ENCODE measurements around the gene LIG4. TPM values are rescaled to one million over a fixed set of nuclear protein-coding genes. Genes with fewer than 3 reads are reported as not detected.

The LIG4 gene
- polyA plus RNA-seq, 2 of the 4 experiments (the other 2 are of a cell fraction), result 7.5 to 10.0 TPM

- TF ChIP-seq ZNF302 (CRISPR knock-in tag; IDR thresholded peaks at IDR 0.05) (no peak), EHF (CRISPR knock-in tag; IDR thresholded peaks at IDR 0.05) (no peak), MAFK (IDR thresholded peaks at IDR 0.05; ENCODE audit: partially characterized antibody) (no peak), HOXA7 (CRISPR knock-in tag; IDR thresholded peaks at IDR 0.05) (no peak)
Observed at GRCh38 chr13:108166078-108166477, 49.3 kb downstream of the LIG4 start (continued).

DNA sequence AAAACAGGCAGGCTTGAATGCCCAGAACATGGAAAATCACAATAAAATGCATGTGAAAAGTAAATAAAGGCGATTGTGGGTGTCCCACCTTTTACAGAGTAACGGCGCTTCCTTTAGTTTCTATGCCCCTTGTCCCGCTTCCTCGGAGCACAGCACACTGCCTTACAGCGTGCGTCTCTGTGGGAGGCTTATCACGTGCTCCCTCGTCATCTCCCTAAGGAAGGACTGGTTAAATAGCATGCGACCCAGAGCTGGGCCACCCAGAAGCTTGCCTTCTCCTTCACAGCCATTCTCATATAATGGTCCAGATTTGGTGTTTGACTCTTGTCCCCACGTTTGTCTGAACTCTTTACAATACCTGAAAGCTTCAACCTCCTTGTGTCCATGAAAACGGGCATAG lies 56.6 kb downstream of the LIG4 start:
- FAIRE-seq (no peak), ATAC-seq (no peak), DNase-seq (ENCODE audit: low read depth in 1 of 2, low spot score in 1 of 2) (no peak)
- TF ChIP-seq SREBF2 (IDR thresholded peaks at IDR 0.05), result no peak
- no peak for TF ChIP-seq MAX (IDR thresholded peaks at IDR 0.05)
- TF ChIP-seq HEYL (CRISPR knock-in tag; IDR thresholded peaks at IDR 0.05), result no peak
- no peak for TF ChIP-seq HES2 (IDR thresholded peaks at IDR 0.05)
- TF ChIP-seq FOSB (CRISPR knock-in tag; IDR thresholded peaks at IDR 0.05), result no peak
- TF ChIP-seq, protein P1, sequence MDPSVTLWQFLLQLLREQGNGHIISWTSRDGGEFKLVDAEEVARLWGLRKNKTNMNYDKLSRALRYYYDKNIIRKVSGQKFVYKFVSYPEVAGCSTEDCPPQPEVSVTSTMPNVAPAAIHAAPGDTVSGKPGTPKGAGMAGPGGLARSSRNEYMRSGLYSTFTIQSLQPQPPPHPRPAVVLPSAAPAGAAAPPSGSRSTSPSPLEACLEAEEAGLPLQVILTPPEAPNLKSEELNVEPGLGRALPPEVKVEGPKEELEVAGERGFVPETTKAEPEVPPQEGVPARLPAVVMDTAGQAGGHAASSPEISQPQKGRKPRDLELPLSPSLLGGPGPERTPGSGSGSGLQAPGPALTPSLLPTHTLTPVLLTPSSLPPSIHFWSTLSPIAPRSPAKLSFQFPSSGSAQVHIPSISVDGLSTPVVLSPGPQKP (IDR thresholded peaks at IDR 0.05; ENCODE audit: low read depth, low read length), result no peak
- TF ChIP-seq RAD21 (conservative IDR thresholded peaks at IDR 0.05 in 1 of 2, IDR thresholded peaks at IDR 0.05 in 1 of 2), result no peak
- no peak for TF ChIP-seq KDM5A (IDR thresholded peaks at IDR 0.05)
- no peak for TF ChIP-seq REST (IDR thresholded peaks at IDR 0.05)
- TF ChIP-seq E2F6 (IDR thresholded peaks at IDR 0.05; ENCODE audit: borderline replicate concordance, low read depth), result no peak
- no peak for TF ChIP-seq JUN (IDR thresholded peaks at IDR 0.05)
- TF ChIP-seq ZFP36 (IDR thresholded peaks at IDR 0.05; ENCODE audit: borderline replicate concordance, partially characterized antibody), result no peak
- TF ChIP-seq HOXB13 (CRISPR knock-in tag; IDR thresholded peaks at IDR 0.05; ENCODE audit: low read depth), result no peak
- TF ChIP-seq CHD2 (IDR thresholded peaks at IDR 0.05; ENCODE audit: low read length, partially characterized antibody), result no peak
- TF ChIP-seq CBX2 (IDR thresholded peaks at IDR 0.05; ENCODE audit: borderline replicate concordance, low read depth), result no peak
- H3K4me3 ChIP-seq, result no peak overlapping the region
- no peaks in the 10 kb centered on the region for H3K9me3 ChIP-seq
- H3K4me1 ChIP-seq, result no peaks in the 10 kb centered on the region
- ChIA-PET POLR2A (no interaction called here), CTCF (no interaction called here)
- H3K4me2 ChIP-seq, result no peak overlapping the region
- no peak overlapping the region for H3K27ac ChIP-seq
- 47% methylated on average over 12 of the region's 12 CpGs for WGBS (ENCODE audit: missing lambda C conversion rate)

Other genes with a start within 250 kb of the LIG4 start
- 6.7 and 9.7 TPM in 2 replicates for gene ABHD13, start 2.9 kb upstream of the LIG4 start, polyA plus RNA-seq (2011; rRNA removed)
- gene ABHD13, start 2.9 kb upstream of the LIG4 start, polyA plus RNA-seq (2017; fragmentation: RNase III; extraction: RNeasy Plus Mini Kit Qiagen cat#74134 plus additional on column Dnase treatment), result 4.7 to 5.7 TPM (median 5.7 TPM) in 3 replicates
- gene TNFSF13B, start 54.2 kb upstream of the LIG4 start, polyA plus RNA-seq (2011; rRNA removed), result 0.22 and 0.32 TPM in 2 replicates
- 0.05 to 0.13 TPM in 2 of 3 replicates, not detected in the other for gene TNFSF13B, start 54.2 kb upstream of the LIG4 start, polyA plus RNA-seq (2017; fragmentation: RNase III; extraction: RNeasy Plus Mini Kit Qiagen cat#74134 plus additional on column Dnase treatment)

All from A549 (cell line).